HepG2 (cell line): ENCODE results near the gene CISD3. TPM values are rescaled to one million over a fixed set of nuclear protein-coding genes. Genes with fewer than 3 reads are reported as not detected.
A peak's percentile ranks its signal among the peaks of the same experiment; 100 is the strongest.

Experiments
- BHLHE40 ChIP-seq: IDR thresholded peaks from 2 replicates; pipeline ENCODE4 v1.6.1; 2011; ENCODE audit warnings: low read length, improper control_type of control experiment
- CREM ChIP-seq, 2 experiments: sonication (generic) in 1 of 2; formaldehyde crosslinking in 1 of 2; IDR thresholded peaks; 2 replicates each; pipeline versions ENCODE4 v1.4.0 to v1.6.1; 2016 to 2020; ENCODE audit warnings: antibody characterized with exemption in 1 of 2, mild to moderate bottlenecking in 1 of 2, missing genetic modification reagents in 1 of 2
- DZIP1 ChIP-seq: sonication (generic); formaldehyde crosslinking; IDR thresholded peaks from 2 replicates; pipeline ENCODE4 v1.5.0; 2020; ENCODE audit warnings: mild to moderate bottlenecking, missing genetic modification reagents
- HBP1 ChIP-seq: IDR thresholded peaks from 2 replicates; pipeline ENCODE4 v1.6.1; 2016; ENCODE audit warnings: low read depth, control low read depth
- IRF2 ChIP-seq: IDR thresholded peaks from 2 replicates; pipeline ENCODE4 v1.6.1; 2018; ENCODE audit warnings: missing genetic modification reagents, missing compliant biosample characterization
- MATR3 ChIP-seq: sonication (generic); formaldehyde crosslinking; IDR thresholded peaks from 2 replicates; pipeline ENCODE4 v1.4.0; 2020; ENCODE audit warnings: missing genetic modification reagents
- MAX ChIP-seq: IDR thresholded peaks from 2 replicates; pipeline ENCODE4 v1.6.1; 2012; ENCODE audit warnings: inconsistent platforms
- NR1H2 ChIP-seq: sonication (generic); formaldehyde crosslinking; IDR thresholded peaks from 2 replicates; pipeline ENCODE4 v1.8.1; 2022; ENCODE audit warnings: low read depth, missing genetic modification reagents, borderline replicate concordance
- NR3C1 ChIP-seq: sonication (generic); formaldehyde crosslinking; IDR thresholded peaks from 2 replicates; pipeline ENCODE4 v1.4.0; 2020; ENCODE audit warnings: missing genetic modification reagents
- SIN3B ChIP-seq: fragments of 150-350 bp; IDR thresholded peaks from 2 replicates; pipeline ENCODE4 v1.6.1; 2014; ENCODE audit warnings: low read length
- ZBTB49 ChIP-seq: sonication (generic); formaldehyde crosslinking; IDR thresholded peaks from 2 replicates; pipeline ENCODE4 v1.4.0; 2020; ENCODE audit warnings: missing genetic modification reagents, borderline replicate concordance
- ZNF33A ChIP-seq: sonication (generic); formaldehyde crosslinking; IDR thresholded peaks from 2 replicates; pipeline ENCODE4 v1.5.1; 2020; ENCODE audit warnings: missing genetic modification reagents, mild to moderate bottlenecking, moderate library complexity, borderline replicate concordance
- ZNF512B ChIP-seq: sonication (generic); formaldehyde crosslinking; IDR thresholded peaks from 2 replicates; pipeline ENCODE4 v1.5.1; 2020; ENCODE audit warnings: missing genetic modification reagents, mild to moderate bottlenecking, borderline replicate concordance
- ZNF572 ChIP-seq: sonication (generic); formaldehyde crosslinking; IDR thresholded peaks from 2 replicates; pipeline ENCODE4 v1.5.1; 2020; ENCODE audit warnings: mild to moderate bottlenecking, missing genetic modification reagents
- ZNF605 ChIP-seq: sonication (generic); formaldehyde crosslinking; IDR thresholded peaks from 2 replicates; pipeline ENCODE4 v1.8.0; 2022; ENCODE audit warnings: mild to moderate bottlenecking, missing genetic modification reagents
- ZNF75D ChIP-seq: sonication (generic); formaldehyde crosslinking; IDR thresholded peaks from 2 replicates; pipeline ENCODE4 v1.8.1; 2023; ENCODE audit warnings: missing genetic modification reagents, mild to moderate bottlenecking, borderline replicate concordance
- polyA plus RNA-seq, 8 experiments: library from polyadenylated mRNA; depleted of rRNA in 3 of 8; stranded (reverse) in 7 of 8; unstranded in 1 of 8; fragments of >200 nt; fragmentation: Illumina TruSeq in 4 of 8; extraction: Trizol in 4 of 8; gene quantifications; 2 replicates each; pipeline versions ENCODE4 v1.2.1 to v1.2.3, GENCODE V29; 2011 to 2016; ENCODE audit warnings: low read depth in 4 of 8, missing spikeins in 1 of 8, mixed read lengths in 1 of 8; ENCODE audit not compliant: insufficient read depth in 1 of 8
- total RNA-seq, 5 experiments: library from RNA; depleted of rRNA; stranded (reverse); fragments of >200 nt; fragmentation: Illumina TruSeq; extraction: Trizol; gene quantifications; 2 replicates each; pipeline ENCODE4 v1.2.3, GENCODE V29; 2016; ENCODE audit warnings: low read depth in 1 of 5
- TF ChIP-seq, protein P1 (sequence below), 2 experiments: fragments of 450-650 bp in 1 of 2; sonication (generic) in 1 of 2; formaldehyde crosslinking; IDR thresholded peaks; 2 replicates each; pipeline versions ENCODE4 v1.5.0 to v1.8.0; 2020 to 2022; ENCODE audit warnings: mild to moderate bottlenecking in 1 of 2, missing genetic modification reagents in 1 of 2

CISD3 gene
- total and polyA plus RNA-seq, 2 of the 13 experiments (the other 11 are each of a cell fraction or from before 2014, with no cell fraction given) = 30.0 to 34.1 TPM

- TF ChIP-seq, protein P1, sequence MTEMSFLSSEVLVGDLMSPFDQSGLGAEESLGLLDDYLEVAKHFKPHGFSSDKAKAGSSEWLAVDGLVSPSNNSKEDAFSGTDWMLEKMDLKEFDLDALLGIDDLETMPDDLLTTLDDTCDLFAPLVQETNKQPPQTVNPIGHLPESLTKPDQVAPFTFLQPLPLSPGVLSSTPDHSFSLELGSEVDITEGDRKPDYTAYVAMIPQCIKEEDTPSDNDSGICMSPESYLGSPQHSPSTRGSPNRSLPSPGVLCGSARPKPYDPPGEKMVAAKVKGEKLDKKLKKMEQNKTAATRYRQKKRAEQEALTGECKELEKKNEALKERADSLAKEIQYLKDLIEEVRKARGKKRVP (CRISPR knock-in tag; IDR thresholded peaks at IDR 0.05) = no peak
- TF ChIP-seq ZNF33A (CRISPR knock-in tag) (no peak), SIN3B (no peak), NR1H2 (no peak), BHLHE40 (no peak), IRF2 (no peak), ZNF605 (CRISPR knock-in tag) (0 out of 2 replicates have a peak, but pooled peaks have one; percentile 21), ZBTB49 (CRISPR knock-in tag) (no peak), CREM (IDR thresholded peaks at IDR 0.05) (no peak), CREM (CRISPR knock-in tag; IDR thresholded peaks at IDR 0.05) (no peak), ZNF75D (CRISPR knock-in tag) (no peak), DZIP1 (CRISPR knock-in tag) (peak; percentile 70; the same call in 1 of the 2 replicates), MAX (0 out of 2 replicates have a peak, but pooled peaks have one; percentile 54), MATR3 (no peak), ZNF572 (CRISPR knock-in tag) (peak; percentile 88; the same call in 1 of the 2 replicates), HBP1 (CRISPR knock-in tag) (0 out of 2 replicates have a peak, but pooled peaks have one; percentile 43), ZNF512B (CRISPR knock-in tag) (0 out of 2 replicates have a peak, but pooled peaks have one; percentile 28), NR3C1 (CRISPR knock-in tag) (no peak)
Measured at GRCh38 chr17:38748149-38748891, 18.2 kb downstream of the CISD3 start, which contains the start of gene PCGF2 (continued).
